ENCODE results near the gene CCDC144A.
"Not testable (repeated sequence)": the region's sequence is repeated elsewhere in the genome, so short reads cannot be mapped to it uniquely, and the experiment has no call there.

The CCDC144A gene

DNA sequence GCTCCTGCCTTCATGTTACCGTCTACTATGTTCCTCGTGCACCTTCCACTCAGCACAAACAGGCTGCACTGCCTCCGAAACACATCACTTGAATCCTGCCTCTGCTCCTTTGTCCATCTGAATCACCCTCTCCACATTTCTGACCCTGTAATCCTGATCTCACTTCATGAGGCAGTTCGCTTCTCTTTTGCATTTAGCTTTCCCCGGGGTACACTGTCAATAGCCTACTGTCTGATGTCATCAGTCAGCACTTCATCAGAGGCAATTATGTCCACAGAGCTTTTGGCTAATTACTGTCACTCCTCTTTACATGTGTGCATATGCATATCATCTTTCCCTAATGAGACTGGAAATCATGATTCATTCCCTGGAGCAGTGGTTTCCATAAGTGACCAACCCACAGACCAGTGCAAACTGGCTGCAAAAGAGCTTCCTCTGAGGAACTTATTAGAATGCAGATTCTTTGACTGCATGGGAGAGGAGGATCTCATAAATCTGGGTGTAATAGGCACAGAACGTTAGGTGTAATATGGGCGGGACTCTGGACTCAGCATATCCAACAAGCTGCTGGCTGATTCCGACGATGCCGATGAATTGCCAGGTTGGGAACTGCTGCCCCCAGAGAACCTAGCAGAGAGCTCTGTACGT is 99.0 kb downstream of the CCDC144A start:
- H3K27me3 Mint-ChIP-seq; H3K9me3 Mint-ChIP-seq; H3K4me1 Mint-ChIP-seq; H3K36me3 Mint-ChIP-seq (ENCODE audit: low read depth); DNase-seq; H3K27ac Mint-ChIP-seq; H3K4me3 Mint-ChIP-seq; ATAC-seq: not testable (repeated sequence)

DNA sequence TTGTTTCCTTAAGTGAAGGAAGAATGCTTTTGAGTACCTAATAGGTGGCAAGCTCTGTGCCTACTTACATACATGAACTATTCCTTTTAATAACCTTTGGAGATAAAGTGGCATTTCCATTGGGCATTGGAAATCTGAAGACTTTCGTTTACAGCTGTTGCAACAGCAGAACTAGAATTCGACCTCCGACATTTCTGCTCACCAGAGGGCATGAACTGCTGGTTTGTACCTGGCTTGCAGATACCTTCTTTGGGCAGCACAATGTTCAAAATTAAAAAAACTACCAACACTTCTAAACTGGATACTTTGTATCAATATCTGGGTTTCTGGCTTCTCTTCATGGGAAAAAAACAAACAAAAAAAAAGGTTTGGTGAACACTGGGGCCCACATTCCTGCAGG is 99.6 kb downstream of the CCDC144A start:
- H3K4me1 Mint-ChIP-seq; DNase-seq; H3K27ac Mint-ChIP-seq; H3K9me3 Mint-ChIP-seq; ATAC-seq; H3K36me3 Mint-ChIP-seq (ENCODE audit: low read depth); H3K4me3 Mint-ChIP-seq; H3K27me3 Mint-ChIP-seq: not testable (repeated sequence)

DNA sequence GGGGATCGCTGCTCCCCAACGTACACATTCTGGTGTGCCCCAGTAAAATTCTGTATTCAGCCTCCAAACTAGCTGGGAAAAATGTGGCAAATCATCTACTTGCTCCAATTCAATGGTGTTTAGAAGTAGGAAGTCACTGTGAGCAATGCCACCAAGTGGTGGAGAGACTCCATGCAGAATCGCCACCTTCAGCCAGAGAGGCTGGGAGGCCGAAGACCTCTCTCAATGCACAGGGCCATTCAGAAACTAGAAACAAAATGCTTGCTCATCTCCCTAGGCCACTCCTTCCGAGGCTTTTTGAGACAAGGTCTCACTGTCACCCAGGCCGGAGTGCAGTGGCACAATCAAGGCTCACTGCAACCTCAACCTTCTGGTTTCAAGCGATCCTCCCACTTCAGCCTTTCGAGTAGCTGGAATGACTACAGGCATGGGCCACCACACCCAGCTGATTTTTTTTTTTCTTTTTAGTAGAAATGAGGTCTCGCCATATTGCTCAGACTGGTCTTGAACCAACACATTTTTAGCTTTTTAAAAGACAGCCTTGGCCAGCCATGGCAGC is 100.4 kb downstream of the CCDC144A start:
- H3K36me3 Mint-ChIP-seq (ENCODE audit: low read depth); H3K4me3 Mint-ChIP-seq; H3K27ac Mint-ChIP-seq; ATAC-seq; H3K27me3 Mint-ChIP-seq; H3K4me1 Mint-ChIP-seq; H3K9me3 Mint-ChIP-seq; DNase-seq: not testable (repeated sequence)

DNA sequence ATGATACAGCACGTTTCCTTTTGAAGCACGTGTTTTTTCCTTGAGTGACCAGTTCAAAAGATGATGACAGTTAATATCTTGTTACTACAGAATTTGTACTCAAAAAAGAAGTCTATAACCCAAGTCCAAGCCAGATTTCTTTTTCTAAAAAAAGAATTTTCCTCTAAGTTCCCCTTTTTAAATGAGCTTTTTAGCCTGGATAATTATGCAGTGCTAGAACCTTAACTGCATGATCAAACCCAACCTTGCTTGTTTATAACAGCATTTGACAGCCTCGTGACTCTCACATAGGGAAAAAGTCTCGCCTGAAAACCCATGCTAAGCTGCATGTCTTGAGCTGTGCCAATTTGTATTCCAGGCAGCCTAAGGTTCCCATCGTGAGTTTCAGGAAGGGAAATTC is 104.2 kb downstream of the CCDC144A start:
- not testable (repeated sequence) for H3K4me3 Mint-ChIP-seq; ATAC-seq; H3K9me3 Mint-ChIP-seq; H3K27me3 Mint-ChIP-seq; H3K27ac Mint-ChIP-seq; H3K36me3 Mint-ChIP-seq (ENCODE audit: low read depth); DNase-seq; H3K4me1 Mint-ChIP-seq

DNA sequence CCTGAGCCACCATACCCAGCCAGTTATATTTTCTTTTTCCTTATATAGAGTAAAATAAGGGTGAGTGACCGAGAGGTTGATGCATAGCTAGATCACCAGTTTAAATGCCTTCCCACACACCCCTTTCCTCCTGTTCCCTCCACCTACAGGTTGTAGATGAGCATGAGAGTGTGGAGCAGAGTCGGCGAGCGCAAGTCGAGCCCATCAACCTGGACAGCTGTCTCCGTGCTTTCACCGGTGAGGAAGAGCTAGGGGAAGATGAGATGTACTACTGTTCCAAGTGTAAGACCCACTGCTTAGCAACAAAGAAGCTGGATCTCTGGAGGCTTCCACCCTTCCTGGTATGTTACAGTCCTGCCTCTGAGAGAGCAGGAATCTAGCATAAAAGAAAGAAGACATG is 105.9 kb downstream of the CCDC144A start:
- not testable (repeated sequence) for H3K27ac Mint-ChIP-seq; H3K9me3 Mint-ChIP-seq; H3K27me3 Mint-ChIP-seq; ATAC-seq; H3K4me3 Mint-ChIP-seq; DNase-seq; H3K36me3 Mint-ChIP-seq (ENCODE audit: low read depth); H3K4me1 Mint-ChIP-seq

DNA sequence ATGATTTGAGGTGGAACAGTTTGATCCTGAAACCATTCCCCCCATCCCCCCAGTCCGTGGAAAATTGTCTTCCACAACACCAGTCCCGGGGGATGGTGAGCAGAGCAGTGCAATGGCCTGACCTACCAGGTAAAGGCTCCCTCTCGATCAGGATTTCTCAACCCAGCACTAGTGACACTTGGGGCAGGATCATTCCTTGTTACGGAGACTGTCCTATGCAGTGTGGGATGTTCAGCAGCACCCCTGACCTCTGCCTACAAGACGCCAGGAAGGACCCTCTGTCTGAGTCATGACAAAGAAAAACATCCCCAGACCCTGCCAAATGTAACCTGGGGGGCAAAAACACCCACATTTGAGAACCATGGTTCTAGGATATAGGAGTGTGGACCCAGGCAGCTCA is 114.8 kb downstream of the CCDC144A start:
- H3K4me1 Mint-ChIP-seq; H3K4me3 Mint-ChIP-seq; H3K9me3 Mint-ChIP-seq; H3K36me3 Mint-ChIP-seq (ENCODE audit: low read depth); ATAC-seq; H3K27me3 Mint-ChIP-seq; DNase-seq; H3K27ac Mint-ChIP-seq: not testable (repeated sequence)

DNA sequence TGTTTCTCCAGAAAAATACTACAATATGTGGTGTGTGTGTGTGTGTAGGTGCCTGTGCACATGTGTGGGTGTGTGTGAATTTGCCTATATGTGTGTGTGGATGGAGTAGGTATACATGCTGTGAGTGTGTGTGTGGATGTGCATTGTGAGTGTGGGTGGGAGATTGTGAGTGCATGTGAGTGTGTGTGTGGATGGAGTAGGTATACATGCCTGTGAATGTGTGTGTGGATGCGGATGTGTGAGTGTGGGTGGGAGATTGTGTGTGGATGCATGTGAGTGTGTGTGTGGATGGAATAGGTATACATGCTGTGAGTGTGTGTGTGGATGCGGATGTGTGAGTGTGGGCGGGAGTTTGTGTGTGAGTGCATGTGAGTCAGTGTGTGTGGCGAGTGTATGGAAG is 116.6 kb downstream of the CCDC144A start:
- DNase-seq; H3K27ac Mint-ChIP-seq; H3K36me3 Mint-ChIP-seq (ENCODE audit: low read depth); H3K27me3 Mint-ChIP-seq; H3K9me3 Mint-ChIP-seq; H3K4me1 Mint-ChIP-seq; ATAC-seq; H3K4me3 Mint-ChIP-seq: not testable (repeated sequence)

DNA sequence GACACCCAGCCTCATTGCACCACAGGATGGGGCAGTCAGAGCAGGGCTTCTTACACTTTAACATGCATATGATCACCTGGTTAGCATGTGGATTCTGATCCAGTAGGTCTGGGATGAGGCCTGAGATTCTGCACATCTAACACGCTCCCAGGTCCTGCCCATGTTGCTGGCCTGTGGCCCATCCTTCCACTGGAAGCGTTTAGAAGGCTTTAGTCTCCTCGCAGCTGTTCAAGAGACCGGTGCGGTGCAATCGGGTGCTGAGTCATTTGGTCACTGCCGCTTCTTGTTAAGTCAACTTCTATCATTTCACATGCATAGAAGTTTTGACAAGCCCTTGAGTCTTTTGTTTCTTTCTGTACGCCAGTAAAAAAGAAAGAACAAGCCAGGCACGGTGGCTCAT is 117.6 kb downstream of the CCDC144A start:
- H3K4me1 Mint-ChIP-seq; H3K27ac Mint-ChIP-seq; H3K4me3 Mint-ChIP-seq; H3K36me3 Mint-ChIP-seq (ENCODE audit: low read depth); H3K27me3 Mint-ChIP-seq; DNase-seq; H3K9me3 Mint-ChIP-seq; ATAC-seq: not testable (repeated sequence)

DNA sequence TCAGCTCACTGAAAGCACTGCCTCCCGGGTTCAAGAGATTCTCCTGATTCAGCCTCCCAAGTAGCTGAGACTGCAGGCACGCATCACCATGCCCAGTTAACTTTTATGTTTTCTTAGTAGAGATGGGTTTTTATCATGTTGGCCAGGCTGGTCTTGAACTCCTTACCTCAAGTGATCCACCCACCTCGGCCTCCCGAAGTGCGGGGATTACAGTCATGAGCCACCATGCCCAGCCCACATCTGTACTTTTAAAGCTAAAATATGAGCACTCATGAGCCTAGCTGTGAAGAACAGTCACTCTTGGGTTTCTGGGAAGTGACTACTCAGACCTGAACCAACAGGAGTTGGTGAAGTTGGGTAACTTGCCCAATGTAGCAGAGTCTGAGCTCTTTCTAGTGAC is 120.2 kb downstream of the CCDC144A start:
- not testable (repeated sequence) for H3K9me3 Mint-ChIP-seq; ATAC-seq; DNase-seq; H3K27me3 Mint-ChIP-seq; H3K27ac Mint-ChIP-seq; H3K4me3 Mint-ChIP-seq; H3K4me1 Mint-ChIP-seq; H3K36me3 Mint-ChIP-seq (ENCODE audit: low read depth)

DNA sequence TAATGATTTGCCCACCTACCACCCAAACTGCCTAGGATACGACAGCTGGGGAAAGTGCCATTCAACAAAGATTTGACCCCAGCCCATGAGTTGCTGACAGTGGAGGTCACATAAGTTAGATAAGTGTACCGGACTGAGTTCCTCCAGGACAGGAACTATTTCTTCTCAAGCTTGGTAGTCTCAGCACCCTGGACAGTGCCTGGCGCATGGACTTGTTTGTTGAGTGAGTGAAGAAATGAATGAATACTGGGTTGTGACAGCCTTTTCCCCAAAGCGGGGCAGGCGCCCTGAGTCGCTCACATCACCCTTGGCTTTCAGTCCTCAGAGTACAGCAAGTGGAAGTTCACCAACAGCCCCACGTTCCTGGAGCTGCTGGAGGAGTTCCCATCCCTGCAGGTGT is 122.1 kb downstream of the CCDC144A start:
- not testable (repeated sequence) for ATAC-seq; H3K4me3 Mint-ChIP-seq; H3K36me3 Mint-ChIP-seq (ENCODE audit: low read depth); H3K27ac Mint-ChIP-seq; H3K9me3 Mint-ChIP-seq; H3K27me3 Mint-ChIP-seq; DNase-seq; H3K4me1 Mint-ChIP-seq

DNA sequence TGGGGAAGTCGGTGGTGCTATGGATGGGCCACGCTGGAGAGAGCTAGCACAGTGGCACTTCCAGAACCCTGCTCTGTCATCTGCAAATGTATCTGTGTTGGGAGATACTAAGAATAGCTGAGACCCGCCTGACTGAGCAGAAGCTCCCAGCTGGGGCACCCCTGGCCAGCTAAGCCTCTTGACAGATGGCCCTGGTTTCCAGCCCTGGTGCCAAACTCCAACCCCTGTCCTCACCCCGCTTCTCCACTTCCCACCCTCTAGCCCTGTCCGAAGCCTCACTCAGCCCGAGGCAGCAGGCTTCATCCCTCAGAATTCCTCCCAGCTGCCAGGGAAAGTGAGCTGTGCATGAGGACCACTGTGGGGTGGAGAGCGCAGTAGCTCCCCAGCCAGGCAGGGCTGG is 124.4 kb downstream of the CCDC144A start:
- Mint-ChIP-seq H3K27ac (no peak overlapping the region), H3K27me3 (peaks cover 12% of the 10 kb centered on the region), H3K4me1 (no peaks in the 10 kb centered on the region), H3K4me3 (no peak overlapping the region), H3K9me3 (no peaks in the 10 kb centered on the region), H3K36me3 (ENCODE audit: low read depth) (no peaks in the 10 kb centered on the region)
- ATAC-seq, result no peak
- no peak for DNase-seq

DNA sequence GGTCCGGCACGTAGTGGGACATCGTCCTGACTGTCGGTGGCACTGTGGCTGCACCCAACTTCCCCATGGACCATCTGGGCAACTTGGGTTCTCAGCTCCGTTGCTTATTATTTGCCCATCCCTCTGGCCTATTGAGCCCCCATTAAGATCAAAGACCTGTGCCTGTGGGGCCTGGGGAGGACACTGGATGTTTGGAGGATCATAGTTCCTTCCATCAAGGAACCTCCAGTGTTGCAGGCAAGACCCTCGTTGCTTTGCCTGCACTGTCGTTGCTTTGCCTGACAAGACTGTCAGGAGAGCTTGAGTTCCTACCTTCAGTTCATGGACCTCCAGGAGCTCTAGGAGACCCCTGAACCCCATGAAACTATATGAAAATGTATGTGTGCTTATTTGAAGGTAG is 127.2 kb downstream of the CCDC144A start:
- ATAC-seq (no peak), DNase-seq (no peak)
- H3K4me3 Mint-ChIP-seq, result no peak overlapping the region
- no peak overlapping the region for H3K27ac Mint-ChIP-seq
- H3K9me3 Mint-ChIP-seq, result no peaks in the 10 kb centered on the region
- no peaks in the 10 kb centered on the region for H3K36me3 Mint-ChIP-seq (ENCODE audit: low read depth)
- peaks cover 12% of the 10 kb centered on the region for H3K27me3 Mint-ChIP-seq
- no peaks in the 10 kb centered on the region for H3K4me1 Mint-ChIP-seq

DNA sequence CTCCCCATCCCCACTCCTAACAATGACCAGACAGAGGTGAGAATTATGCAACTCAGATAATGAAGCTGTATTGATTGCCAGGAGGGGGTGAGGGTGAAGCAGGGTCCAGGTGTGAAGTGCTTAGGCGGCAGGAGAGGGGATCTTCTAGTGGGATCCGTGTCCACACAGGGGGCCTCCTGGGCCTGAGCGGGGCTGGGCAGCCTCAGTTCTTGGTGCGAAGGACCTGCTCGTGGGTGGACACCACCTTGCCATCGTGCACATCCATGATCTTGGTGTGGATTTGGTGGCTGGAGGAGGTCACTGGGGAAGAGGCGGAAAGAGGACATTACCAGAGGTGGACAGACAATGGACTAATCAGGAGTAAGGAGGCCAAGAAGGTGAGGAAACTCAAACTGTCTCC is 127.9 kb downstream of the CCDC144A start:
- not testable (repeated sequence) for H3K9me3 Mint-ChIP-seq; ATAC-seq; DNase-seq; H3K27ac Mint-ChIP-seq; H3K4me3 Mint-ChIP-seq; H3K36me3 Mint-ChIP-seq (ENCODE audit: low read depth); H3K4me1 Mint-ChIP-seq
- peaks cover 10% of the 10 kb centered on the region for H3K27me3 Mint-ChIP-seq

DNA sequence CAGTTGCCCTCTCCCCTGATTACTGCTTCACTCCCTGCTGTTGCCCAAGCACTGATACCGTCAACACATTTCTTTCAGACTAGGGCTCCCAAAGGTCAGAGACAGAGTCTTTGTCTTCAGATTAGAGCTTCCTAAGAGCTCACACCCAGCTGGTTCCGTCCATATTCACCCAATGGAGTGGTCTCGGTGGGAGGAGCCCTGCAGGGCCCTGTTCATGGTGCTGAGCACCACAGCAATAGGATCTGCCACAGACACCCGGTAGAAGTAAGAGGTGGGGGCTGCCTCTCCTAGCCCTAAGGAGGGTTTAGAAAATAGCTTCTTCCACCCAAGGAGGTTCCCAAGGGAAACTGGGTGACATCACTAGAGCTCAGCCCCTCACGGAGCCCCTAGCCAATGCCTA is 128.3 kb downstream of the CCDC144A start:
- no peak overlapping the region for H3K4me3 Mint-ChIP-seq
- no peaks in the 10 kb centered on the region for H3K36me3 Mint-ChIP-seq (ENCODE audit: low read depth)
- ATAC-seq (no peak), DNase-seq (no peak)
- H3K27ac Mint-ChIP-seq, result no peak overlapping the region
- peaks cover 10% of the 10 kb centered on the region for H3K27me3 Mint-ChIP-seq
- no peaks in the 10 kb centered on the region for H3K9me3 Mint-ChIP-seq
- H3K4me1 Mint-ChIP-seq, result no peaks in the 10 kb centered on the region

DNA sequence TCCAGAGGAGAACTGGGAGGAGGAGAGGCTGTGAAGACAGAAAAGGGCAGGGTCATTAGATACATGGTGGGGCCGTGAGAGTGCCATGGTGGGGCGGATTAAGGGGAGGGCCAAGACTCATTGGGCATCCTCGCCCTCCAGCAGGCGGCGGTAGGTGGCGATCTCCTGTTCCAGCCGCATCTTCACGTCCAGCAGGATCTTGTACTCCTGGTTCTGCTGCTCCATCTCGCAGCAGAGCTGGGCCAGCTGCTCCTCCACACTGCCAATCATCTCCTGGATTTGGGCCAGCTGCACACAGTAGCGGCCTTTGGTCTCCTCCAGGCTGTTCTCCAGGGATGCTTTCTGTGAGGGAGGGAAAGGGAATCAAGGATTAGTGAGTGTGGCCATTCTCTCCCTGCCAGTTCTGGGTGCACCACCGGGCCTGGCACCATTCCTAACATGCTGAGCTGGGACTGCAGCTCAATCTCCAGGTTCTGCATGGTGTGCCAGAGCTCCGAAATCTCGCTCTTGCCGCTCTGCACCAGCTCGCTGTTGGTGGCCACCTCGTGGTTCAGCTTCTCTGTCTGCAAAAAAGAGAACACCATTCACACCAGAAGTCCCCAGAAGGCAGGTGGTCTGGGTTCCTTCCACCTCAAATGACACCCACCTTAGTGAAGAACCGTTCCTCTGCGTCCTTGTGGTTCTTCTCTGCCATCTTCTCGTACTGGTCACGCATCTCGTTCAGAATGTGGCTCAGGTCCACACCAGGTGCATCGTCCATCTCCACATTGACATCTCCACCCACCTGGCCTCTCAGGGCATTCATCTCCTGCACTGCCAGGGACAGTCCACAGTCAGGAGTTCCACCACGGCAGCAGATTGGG is 129.0 kb downstream of the CCDC144A start:
- Mint-ChIP-seq H3K4me3 (no peak overlapping the region), H3K36me3 (ENCODE audit: low read depth) (no peaks in the 10 kb centered on the region), H3K27ac (no peak overlapping the region), H3K27me3 (peaks cover 10% of the 10 kb centered on the region), H3K9me3 (no peaks in the 10 kb centered on the region), H3K4me1 (no peaks in the 10 kb centered on the region)
- no peak for ATAC-seq
- no peak for DNase-seq

Data from activated naive CD8-positive, alpha-beta T cell treated with anti-CD3 and anti-CD28 coated beads, Interleukin-2, amount 50 U/mL, for 24 hours (primary cell).